Tibial nerve (tissue), 3 donors: ENCODE results near the gene GNAT1.

Experiments used
- CTCF ChIP-seq, 5 experiments: fragments of 200-600 bp in 3 of 5; fragments of 450-650 bp in 2 of 5; sonication (generic) in 3 of 5; IDR thresholded peaks; one replicate each; pipeline ENCODE4 v1.5.1; 2016 to 2019; ENCODE audit warnings: antibody characterized with exemption in 5 of 5, mild to moderate bottlenecking in 3 of 5, moderate library complexity in 2 of 5
- POLR2A ChIP-seq, 2 donors: fragments of 450-650 bp; IDR thresholded peaks; one replicate each; pipeline ENCODE4 v1.6.1; 2017; ENCODE audit warnings: antibody characterized with exemption in 2 of 2, mild to moderate bottlenecking in 2 of 2, moderate library complexity in 2 of 2

- no peak for TF ChIP-seq POLR2A (IDR thresholded peaks at IDR 0.05)
- no peak for TF ChIP-seq CTCF (IDR thresholded peaks at IDR 0.05)
Measured at GRCh38 chr3:50208677-50209344, 17.4 kb downstream of the GNAT1 start.
